NCI-H2196 (cell line): ENCODE data around the gene FXYD7.
A peak's percentile ranks its signal among the peaks of the same experiment; 100 is the strongest.

Source experiments
- DNase-seq: peaks from one replicate; lab custom pipeline; 2025; ENCODE audit not compliant: unreplicated experiment; lab: John Stamatoyannopoulos, UW

FXYD7 gene

DNA sequence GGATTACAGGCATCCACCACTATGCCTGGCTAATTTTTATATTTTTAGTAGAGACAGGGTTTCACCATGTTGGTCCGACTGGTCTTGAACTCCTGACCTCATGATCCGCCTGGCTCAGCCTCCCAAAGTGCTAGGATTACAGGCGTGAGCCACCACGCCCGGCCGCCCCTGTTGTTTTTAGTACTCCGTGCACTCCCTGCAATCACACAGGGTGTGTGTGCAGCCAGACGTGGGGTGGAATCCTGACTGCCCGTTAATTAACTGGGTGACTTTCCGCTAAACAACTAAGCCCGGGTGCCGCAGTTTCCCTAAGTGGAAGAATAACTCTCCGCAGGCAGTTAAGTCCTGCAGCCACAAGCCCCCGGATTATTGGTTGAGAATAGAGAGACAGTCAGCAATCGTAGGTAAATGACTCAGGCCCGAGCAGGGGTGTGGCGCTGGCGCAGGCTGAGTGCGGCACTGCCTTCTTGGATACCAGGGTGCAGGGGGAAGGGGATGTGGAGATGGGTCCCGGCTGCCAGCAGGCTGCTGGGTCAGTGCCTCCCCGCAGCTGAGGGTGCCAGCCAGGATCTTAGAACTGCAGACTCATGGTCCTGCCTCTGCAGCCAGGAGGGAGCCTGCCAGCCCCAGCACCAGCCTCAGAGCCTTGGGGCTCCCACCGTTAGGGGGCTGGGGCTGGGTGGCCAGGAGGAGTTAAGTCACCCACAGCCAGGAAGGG is 33.5 kb upstream of the FXYD7 start:
- DNase-seq = no peak

DNA sequence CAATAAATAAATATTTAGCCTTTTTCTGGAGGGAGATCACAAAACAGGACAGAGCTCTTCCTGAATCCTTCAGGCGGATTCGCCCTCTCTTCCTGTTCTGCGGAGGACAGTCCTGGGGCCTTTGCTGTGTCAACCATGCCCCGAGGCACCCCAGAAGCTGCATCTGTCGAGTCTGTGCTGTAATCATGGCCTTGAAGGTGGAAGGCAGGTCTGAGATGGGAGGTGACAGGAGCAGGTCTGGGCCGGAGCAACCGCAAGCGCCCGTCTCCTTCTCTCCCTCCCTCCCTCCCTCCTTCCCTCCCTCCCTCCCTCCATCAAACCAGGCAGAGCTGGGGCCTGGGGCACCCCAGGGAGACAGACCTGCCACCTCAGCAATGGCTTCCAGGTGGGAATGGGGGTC is 32.1 kb upstream of the FXYD7 start:
- no peak for DNase-seq

GRCh38 chr19:35112995-35113688 is 29.9 kb upstream of the FXYD7 start:
- DNase-seq = no peak

GRCh38 chr19:35114353-35115176 is 28.5 kb upstream of the FXYD7 start:
- DNase-seq = peak; percentile 45

DNA sequence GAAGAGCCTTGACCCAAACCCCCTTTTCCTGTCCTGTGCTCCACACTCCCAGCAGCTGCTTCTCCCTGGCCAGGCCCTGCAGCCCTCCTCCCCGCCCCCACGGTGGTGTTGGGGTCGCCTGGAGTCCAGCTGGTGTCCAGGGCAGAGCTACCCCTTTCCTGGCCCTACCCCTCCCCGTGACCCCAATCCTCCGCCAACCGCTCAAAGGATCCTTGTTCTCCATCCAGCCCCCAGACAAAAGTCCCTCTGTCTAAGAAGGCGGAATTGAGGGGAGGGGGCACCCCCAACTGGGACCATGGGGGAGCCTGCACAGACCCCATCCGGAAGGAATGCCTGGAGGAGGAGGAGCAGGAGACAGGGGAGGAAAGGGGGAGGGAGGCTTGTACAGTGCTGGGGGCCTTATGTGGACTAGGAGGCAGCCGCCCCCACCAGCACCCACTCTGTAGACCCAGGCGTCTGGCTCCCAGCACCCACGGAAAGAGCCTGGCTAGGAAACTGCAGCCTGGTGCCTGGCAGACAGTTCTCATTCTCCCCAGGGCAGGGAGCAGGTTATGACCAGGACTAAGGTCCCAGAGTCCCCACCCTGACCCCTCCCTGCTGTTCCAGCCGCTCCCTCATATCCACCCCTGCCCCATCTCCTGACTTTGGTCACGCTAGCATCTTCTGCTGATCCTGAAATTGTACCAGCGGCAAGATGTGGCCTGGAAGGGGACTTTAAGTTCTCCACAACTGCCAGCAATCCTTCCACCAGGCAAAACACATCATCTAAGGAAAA is 27.7 kb upstream of the FXYD7 start, which contains the start of gene FXYD3:
Gene FXYD3 (plus strand): TSS at position 647 of the 775 bp plus-strand sequence. CDS start 3,554 bp downstream, outside the sequence.
- no peak for DNase-seq

- no peak for DNase-seq
These were observed 26.8 kb upstream of the FXYD7 start for GRCh38 chr19:35116072-35116801.

- DNase-seq = no peak
These were observed 25.9 kb upstream of the FXYD7 start for GRCh38 chr19:35117116-35117515.

- DNase-seq = no peak
These were observed 25.3 kb upstream of the FXYD7 start for GRCh38 chr19:35117799-35118198.

DNA sequence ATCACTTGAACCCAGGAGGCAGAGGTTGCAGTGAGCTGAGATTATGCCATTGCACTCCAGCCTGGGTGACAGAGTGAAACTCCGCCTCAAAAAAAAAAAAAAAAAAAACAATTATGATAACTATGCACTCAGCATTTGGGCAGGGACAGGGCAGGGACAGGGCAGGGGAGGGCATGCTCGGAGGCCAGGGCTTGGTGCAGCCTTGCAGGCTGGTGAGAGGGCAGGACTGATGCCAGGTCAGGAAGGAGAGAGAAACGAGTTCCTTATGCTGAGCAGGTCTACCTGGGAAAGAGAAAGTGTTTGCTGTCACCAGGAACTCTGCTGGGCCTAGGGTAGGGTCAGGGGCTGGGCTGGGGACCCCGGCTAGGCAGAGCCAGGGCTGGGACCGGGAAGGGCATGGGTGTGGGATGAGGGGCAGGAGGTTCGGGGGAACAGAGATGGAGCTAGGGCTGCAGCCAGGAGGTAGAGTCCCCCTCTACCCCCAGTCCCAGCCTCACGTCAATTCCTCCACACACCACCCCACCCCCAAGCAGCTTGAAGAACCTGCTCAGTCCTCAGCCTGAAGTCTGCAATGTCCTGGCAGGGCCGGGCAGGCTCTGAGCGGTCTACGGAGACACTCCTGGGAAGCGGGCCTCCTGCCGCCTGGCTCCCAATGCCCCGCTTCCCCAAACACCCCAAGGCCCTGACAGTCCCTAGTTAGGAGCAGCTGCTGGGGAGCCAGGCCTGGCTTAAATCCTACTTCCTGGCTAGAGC is 24.6 kb upstream of the FXYD7 start:
- no peak for DNase-seq

DNA sequence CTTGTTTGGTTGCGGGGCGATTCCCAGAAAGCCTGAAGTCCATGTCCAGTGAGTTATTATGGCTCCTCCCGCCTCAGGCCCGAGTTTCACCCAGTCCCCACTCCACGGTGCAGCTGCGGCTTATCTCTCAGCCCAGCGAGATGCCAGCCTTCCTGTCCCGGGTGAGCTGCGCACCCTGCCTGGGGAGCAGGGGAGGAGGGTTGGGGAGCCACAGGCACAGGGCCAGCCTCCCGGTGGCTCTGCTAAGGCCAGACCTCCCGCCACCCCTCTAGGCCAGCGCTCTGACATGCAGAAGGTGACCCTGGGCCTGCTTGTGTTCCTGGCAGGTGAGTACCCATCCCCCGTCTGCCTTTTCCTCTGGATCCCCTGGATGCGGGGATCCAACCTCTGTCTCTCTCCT is 24.0 kb upstream of the FXYD7 start:
- DNase-seq = no peak

- no peak for DNase-seq
These were observed 23.4 kb upstream of the FXYD7 start for GRCh38 chr19:35119578-35120155.

- peak; percentile 91 for DNase-seq
These were observed 22.6 kb upstream of the FXYD7 start for GRCh38 chr19:35120492-35120891.

GRCh38 chr19:35120898-35121297 is 22.2 kb upstream of the FXYD7 start:
- DNase-seq = no peak

- no peak for DNase-seq
These were observed 20.1 kb upstream of the FXYD7 start for GRCh38 chr19:35122687-35123551.

DNA sequence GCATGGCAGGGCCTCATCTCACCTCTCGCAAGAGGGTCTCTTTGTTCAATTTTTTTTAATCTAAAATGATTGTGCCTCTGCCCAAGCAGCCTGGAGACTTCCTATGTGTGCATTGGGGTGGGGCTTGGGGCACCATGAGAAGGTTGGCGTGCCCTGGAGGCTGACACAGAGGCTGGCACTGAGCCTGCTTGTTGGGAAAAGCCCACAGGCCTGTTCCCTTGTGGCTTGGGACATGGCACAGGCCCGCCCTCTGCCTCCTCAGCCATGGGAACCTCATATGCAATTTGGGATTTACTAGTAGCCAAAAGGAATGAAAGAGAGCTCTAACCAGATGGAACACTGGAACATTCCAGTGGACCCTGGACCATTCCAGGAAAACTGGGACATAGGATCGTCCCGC is 19.5 kb upstream of the FXYD7 start:
- no peak for DNase-seq

DNA sequence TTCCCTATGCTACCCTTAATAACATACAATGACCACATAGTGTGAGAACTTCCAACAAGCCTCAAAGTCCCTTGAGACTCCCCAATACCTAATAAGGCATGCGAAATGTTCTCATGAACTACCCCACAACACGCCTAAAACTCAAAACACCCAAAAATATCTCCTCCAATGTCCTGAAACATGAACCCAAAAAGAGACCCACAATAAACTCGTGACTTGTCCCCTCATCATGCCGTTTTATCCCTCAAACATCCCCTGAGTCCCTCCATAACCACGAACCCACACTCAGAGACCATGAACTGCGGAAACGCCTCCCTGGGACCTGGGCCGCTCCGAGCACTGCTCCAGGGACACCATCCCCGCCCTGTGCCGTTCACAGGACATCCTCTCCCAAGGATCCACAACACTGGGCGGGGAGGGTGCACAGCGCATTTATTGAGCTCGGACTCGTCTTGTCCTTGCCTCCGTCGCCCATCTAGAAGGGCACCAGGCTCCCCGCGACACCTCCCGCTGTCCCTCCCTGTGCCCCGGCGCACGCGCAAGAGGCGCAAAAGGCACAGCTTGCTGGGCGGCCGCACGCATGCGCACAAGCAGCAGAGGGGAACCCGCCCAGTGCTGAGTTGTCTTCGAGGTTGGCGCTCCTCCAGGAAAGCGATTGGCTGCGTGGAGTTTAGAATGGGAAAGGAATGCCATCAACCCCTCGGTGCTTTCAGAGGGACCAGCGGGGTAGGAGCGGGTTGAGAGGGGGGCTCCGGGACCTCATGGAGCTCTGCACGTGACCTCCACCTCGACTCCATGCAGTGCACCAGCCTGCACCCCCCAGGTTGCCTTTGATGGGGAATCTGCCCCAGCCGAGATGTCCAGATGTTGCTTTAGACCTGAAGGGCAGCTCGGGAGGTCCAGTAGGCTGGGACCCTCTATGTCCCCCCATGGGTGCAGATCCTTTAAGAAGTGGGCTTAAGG is 18.7 kb upstream of the FXYD7 start:
- DNase-seq = peak; percentile 95

GRCh38 chr19:35125270-35125717 is 17.8 kb upstream of the FXYD7 start:
- no peak for DNase-seq
